ENCODE results near the gene FHIP1B.

GRCh38 chr11:6283453-6284023 is 49.1 kb upstream of the FHIP1B start:
- TF ChIP-seq CTCF (conservative IDR thresholded peaks at IDR 0.05; ENCODE audit: low read depth, low read length) = no peak
- no peak for TF ChIP-seq RAD21 (IDR thresholded peaks at IDR 0.05; ENCODE audit: low read length)

Measured in IMR-90 (cell line).